ENCODE data around the gene KEAP1. TPM values are rescaled to one million over a fixed set of nuclear protein-coding genes. Genes with fewer than 3 reads are reported as not detected.

The KEAP1 gene
- total and polyA plus RNA-seq, 9 of the 15 experiments (the other 6 are each of a cell fraction or from before 2014, with no cell fraction given) = 2.1 to 95.6 (median 64.3) TPM

- no peak; a peak in 1 of 4 replicates for TF ChIP-seq KDM1A (IDR thresholded peaks at IDR 0.05)
- no peak for TF ChIP-seq DDX20 (tag; IDR thresholded peaks at IDR 0.05; ENCODE audit: low read depth)
- TF ChIP-seq CHD4 (IDR thresholded peaks at IDR 0.05; ENCODE audit: insufficient read depth, insufficient replicate concordance, low read depth, low read length, poor library complexity, severe bottlenecking) = no peak
- TF ChIP-seq FOSL1 (tag; conservative IDR thresholded peaks at IDR 0.05) = peak; percentile 61
- no peak for TF ChIP-seq ZNF311 (CRISPR knock-in tag; IDR thresholded peaks at IDR 0.05)
- no peak for TF ChIP-seq FOXA1 (IDR thresholded peaks at IDR 0.05; ENCODE audit: borderline replicate concordance)
- TF ChIP-seq YY1 (IDR thresholded peaks at IDR 0.05; ENCODE audit: borderline replicate concordance in 1 of 3, control insufficient read depth in 1 of 3, extremely low read depth in 1 of 3, insufficient read depth in 3 of 3, insufficient read length in 1 of 3, insufficient replicate concordance in 2 of 3, low read depth in 1 of 3, low read length in 2 of 3) = no peak
- peak; percentile 48 for TF ChIP-seq E2F8 (IDR thresholded peaks at IDR 0.05; ENCODE audit: low read depth, partially characterized antibody)
- no peak for TF ChIP-seq CTCFL (IDR thresholded peaks at IDR 0.05; ENCODE audit: borderline replicate concordance, insufficient read depth, low read depth, low read length, poor library complexity, severe bottlenecking)
- no peak for TF ChIP-seq MAFK (IDR thresholded peaks at IDR 0.05; ENCODE audit: low read length)
- TF ChIP-seq STAG1 (CRISPR knock-in tag; IDR thresholded peaks at IDR 0.05; ENCODE audit: borderline replicate concordance) = peak; percentile 22; the same call in 1 of the 2 replicates
- no peak for TF ChIP-seq ESRRB (CRISPR knock-in tag; IDR thresholded peaks at IDR 0.05; ENCODE audit: borderline replicate concordance)
- peak; percentile 65 for TF ChIP-seq POLR2G (IDR thresholded peaks at IDR 0.05; ENCODE audit: low read depth, low read length)
- no peak for TF ChIP-seq ETS2 (tag; IDR thresholded peaks at IDR 0.05; ENCODE audit: borderline replicate concordance, poor library complexity, severe bottlenecking)
- no peak for TF ChIP-seq ZNF134 (CRISPR knock-in tag; conservative IDR thresholded peaks at IDR 0.05)
- TF ChIP-seq HDAC2 (IDR thresholded peaks at IDR 0.05) = no peak; the same call in none of the 2 replicates
- TF ChIP-seq MAZ (CRISPR knock-in tag; conservative IDR thresholded peaks at IDR 0.05 in 1 of 2, IDR thresholded peaks at IDR 0.05 in 1 of 2) = 0 out of 4 replicates have a peak, but pooled peaks of 1 of the 2 experiments have one; percentile 3
- no peak for TF ChIP-seq SNIP1 (IDR thresholded peaks at IDR 0.05; ENCODE audit: low read depth)
- TF ChIP-seq PRMT5 (CRISPR knock-in tag; IDR thresholded peaks at IDR 0.05) = no peak
These were observed at the start of gene KEAP1 (continued) for GRCh38 chr19:10503002-10503789.

Measured in K562 (cell line).